Prostate gland (tissue), 2 donors: ENCODE results near the gene SAMD15.

Source experiments
- CTCF ChIP-seq, 4 experiments: fragments of 200-600 bp in 2 of 4; fragments of 450-650 bp in 2 of 4; sonication (generic) in 2 of 4; IDR thresholded peaks; 1 replicate in 3 of 4; 2 replicates in 1 of 4; pipeline ENCODE4 v1.5.1; 2016 to 2019; ENCODE audit warnings: antibody characterized with exemption in 4 of 4, mild to moderate bottlenecking in 2 of 4, moderate library complexity in 2 of 4
- POLR2A ChIP-seq: fragments of 450-650 bp; IDR thresholded peaks from one replicate; pipeline ENCODE4 v1.6.1; 2016; ENCODE audit warnings: antibody characterized with exemption, mild to moderate bottlenecking
- POLR2AphosphoS5 ChIP-seq: sonication (generic); formaldehyde crosslinking; IDR thresholded peaks from one replicate; pipeline ENCODE4 v1.6.1; 2017; ENCODE audit warnings: antibody characterized with exemption

DNA sequence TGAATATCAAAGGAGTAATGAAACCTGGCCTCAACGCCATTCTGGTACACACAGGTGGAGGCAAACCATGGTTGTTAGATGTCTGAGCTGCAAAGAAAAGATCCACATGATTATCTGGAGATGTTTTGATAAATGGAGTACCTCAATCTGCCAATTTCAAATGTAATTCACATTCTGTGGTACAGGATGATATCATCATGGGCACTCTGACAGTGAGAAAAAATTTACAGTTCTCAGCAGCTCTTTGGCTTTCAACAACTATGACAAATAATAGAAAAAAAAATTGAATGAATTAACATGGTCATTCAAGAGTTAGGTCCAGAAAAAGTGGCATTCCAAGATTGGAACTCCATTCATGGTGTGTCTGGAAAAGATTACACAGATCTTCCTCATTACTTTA is 17.6 kb upstream of the SAMD15 start:
- TF ChIP-seq CTCF (IDR thresholded peaks at IDR 0.05) (no peak), POLR2A (no peak), POLR2AphosphoS5 (no peak)
